ENCODE measurements around the gene MVP. TPM values are rescaled to one million over a fixed set of nuclear protein-coding genes. Genes with fewer than 3 reads are reported as not detected.
A peak's percentile ranks its signal among the peaks of the same experiment; 100 is the strongest.

The MVP gene
- total and polyA plus RNA-seq, 2 donors (not counting 1 experiment from before 2014, with no cell fraction given): 109 to 121 TPM

GRCh38 chr16:29790183-29790948, 29.9 kb upstream of the MVP start, which contains the start of gene KIF22:
Gene KIF22 (plus strand): TSS chr16:29790751. CDS start chr16:29790760, 9 bp downstream.
- peaks cover 34% of the 10 kb centered on the region for H3K4me1 Mint-ChIP-seq
- WGBS (ENCODE audit: insufficient coverage): 2% methylated on average over 67 of the region's 67 CpGs
- no peaks in the 10 kb centered on the region for H3K9me3 ChIP-seq (ENCODE audit: control extremely low read depth in 1 of 3, control insufficient read depth in 2 of 3, insufficient read depth in 1 of 3, low read length in 2 of 3)
- no peak for TF ChIP-seq EZH2 (IDR thresholded peaks at IDR 0.05; ENCODE audit: borderline replicate concordance, insufficient read depth, low read depth, low read length, poor library complexity, severe bottlenecking)
- peak; percentile 84 for TF ChIP-seq CTCF (IDR thresholded peaks at IDR 0.05)
- ChIA-PET POLR2A (interaction anchor here (0.6 to 2.5 kb wide), 16 partner anchors 11 to 1443 kb away, joined by 3 to 24 read pairs (median 4); partner anchors contain the start of genes C16orf54, MAZ, PAGR1 and PRRT2), CTCF (interaction anchor here (0.6 to 3.8 kb wide), 22 partner anchors 10 to 90 kb away, joined by 3 to 25 read pairs (median 6); partner anchors contain the start of genes MAZ, MVP and PAGR1)
- no peaks in the 10 kb centered on the region for H4K20me1 ChIP-seq (ENCODE audit: control insufficient read depth, insufficient read depth, low read length, poor library complexity, severe bottlenecking)
- peaks cover 19 to 34% of the 10 kb centered on the region in 2 donors for H3K4me1 ChIP-seq (ENCODE audit: control insufficient read depth in 2 of 2, insufficient read depth in 2 of 2, low read length in 2 of 2)
- peak within 1 kb of the TSS; percentile 89 for H2AFZ ChIP-seq (ENCODE audit: insufficient read depth, low read depth, low read length, poor library complexity, severe bottlenecking)
- H3K9me3 Mint-ChIP-seq (ENCODE audit: insufficient read depth): no peaks in the 10 kb centered on the region
- H3K27me3 Mint-ChIP-seq: no peaks in the 10 kb centered on the region
- peak within 1 kb of the TSS; percentile 99 for H3K27ac Mint-ChIP-seq
- peak within 1 kb of the TSS; percentile 98 for H3K4me2 ChIP-seq (replicated peaks; ENCODE audit: low read depth, low read length, poor library complexity, severe bottlenecking)
- ATAC-seq (ENCODE audit: low read depth) (peak; percentile 96), DNase-seq (peak; percentile 100)
- H3K27ac ChIP-seq (ENCODE audit: low read length in 2 of 2): peak within 1 kb of the TSS; percentile 75 to 77
- H3K79me2 ChIP-seq (ENCODE audit: control insufficient read depth, insufficient read depth, low read length): peaks cover 47% of the 10 kb centered on the region
- no peaks in the 10 kb centered on the region for H3K27me3 ChIP-seq (replicated peaks in 1 of 4; ENCODE audit: control extremely low read depth in 1 of 4, control insufficient read depth in 3 of 4, insufficient read depth in 4 of 4, low read length in 3 of 4)
- H3K4me3 ChIP-seq (ENCODE audit: control extremely low read depth in 1 of 5, extremely low read depth in 1 of 5, insufficient read depth in 1 of 5, low read depth in 2 of 5, low read length in 4 of 5): peak within 1 kb of the TSS; percentile 65 to 93 (median 78)
- peak within 1 kb of the TSS; percentile 87 for H3K9ac ChIP-seq (ENCODE audit: low read length)
- no peaks in the 10 kb centered on the region for H3K36me3 ChIP-seq (replicated peaks in 1 of 2; ENCODE audit: control extremely low read depth in 1 of 2, control insufficient read depth in 1 of 2, extremely low read depth in 1 of 2, insufficient read depth in 2 of 2, low read length in 1 of 2)
- H3K4me3 Mint-ChIP-seq: peak within 1 kb of the TSS; percentile 99
- intact Hi-C loops (cut with micrococcal nuclease): loop anchor here (1.0 to 5.0 kb wide), 7 partner anchors 15 to 206 kb away; partner anchors contain the start of genes CDIPT, INO80E, PAGR1 and TAOK2

Measured in B cell (primary cell).